Activated naive CD8-positive, alpha-beta T cell treated with anti-CD3 and anti-CD28 coated beads for 36 hours (primary cell): ENCODE measurements around the gene FUZ. TPM values are rescaled to one million over a fixed set of nuclear protein-coding genes. Genes with fewer than 3 reads are reported as not detected.
A peak's percentile ranks its signal among the peaks of the same experiment; 100 is the strongest.

Experiments
- DNase-seq: peaks from one replicate; pipeline ENCODE4 v3.0.0; 2021
- H3K27ac Mint-ChIP-seq: one replicate; pipeline ENCODE4 v1.8.0; 2022; ENCODE audit warnings: mild to moderate bottlenecking, moderate library complexity, mixed read lengths
- H3K27me3 Mint-ChIP-seq: one replicate; pipeline ENCODE4 v1.8.0; 2022; ENCODE audit warnings: mild to moderate bottlenecking, mixed read lengths
- H3K36me3 Mint-ChIP-seq: one replicate; pipeline ENCODE4 v1.8.0; 2021; ENCODE audit warnings: mild to moderate bottlenecking, mixed read lengths
- H3K4me1 Mint-ChIP-seq: one replicate; pipeline ENCODE4 v1.8.0; 2021; ENCODE audit warnings: mixed read lengths
- H3K4me3 Mint-ChIP-seq: one replicate; pipeline ENCODE4 v1.8.0; 2022; ENCODE audit warnings: mild to moderate bottlenecking, moderate library complexity, mixed read lengths
- H3K9me3 Mint-ChIP-seq: one replicate; pipeline ENCODE4 v1.8.0; 2022; ENCODE audit warnings: mixed read lengths
- total RNA-seq, 2 experiments: library from RNA; stranded (reverse); gene quantifications; one replicate each; pipeline ENCODE4 v1.2.3, GENCODE V29; 2021

The FUZ gene, protein sequence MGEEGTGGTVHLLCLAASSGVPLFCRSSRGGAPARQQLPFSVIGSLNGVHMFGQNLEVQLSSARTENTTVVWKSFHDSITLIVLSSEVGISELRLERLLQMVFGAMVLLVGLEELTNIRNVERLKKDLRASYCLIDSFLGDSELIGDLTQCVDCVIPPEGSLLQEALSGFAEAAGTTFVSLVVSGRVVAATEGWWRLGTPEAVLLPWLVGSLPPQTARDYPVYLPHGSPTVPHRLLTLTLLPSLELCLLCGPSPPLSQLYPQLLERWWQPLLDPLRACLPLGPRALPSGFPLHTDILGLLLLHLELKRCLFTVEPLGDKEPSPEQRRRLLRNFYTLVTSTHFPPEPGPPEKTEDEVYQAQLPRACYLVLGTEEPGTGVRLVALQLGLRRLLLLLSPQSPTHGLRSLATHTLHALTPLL
- total RNA-seq, result 10 to 100 TPM; 28.7 to 30.9 TPM

DNA sequence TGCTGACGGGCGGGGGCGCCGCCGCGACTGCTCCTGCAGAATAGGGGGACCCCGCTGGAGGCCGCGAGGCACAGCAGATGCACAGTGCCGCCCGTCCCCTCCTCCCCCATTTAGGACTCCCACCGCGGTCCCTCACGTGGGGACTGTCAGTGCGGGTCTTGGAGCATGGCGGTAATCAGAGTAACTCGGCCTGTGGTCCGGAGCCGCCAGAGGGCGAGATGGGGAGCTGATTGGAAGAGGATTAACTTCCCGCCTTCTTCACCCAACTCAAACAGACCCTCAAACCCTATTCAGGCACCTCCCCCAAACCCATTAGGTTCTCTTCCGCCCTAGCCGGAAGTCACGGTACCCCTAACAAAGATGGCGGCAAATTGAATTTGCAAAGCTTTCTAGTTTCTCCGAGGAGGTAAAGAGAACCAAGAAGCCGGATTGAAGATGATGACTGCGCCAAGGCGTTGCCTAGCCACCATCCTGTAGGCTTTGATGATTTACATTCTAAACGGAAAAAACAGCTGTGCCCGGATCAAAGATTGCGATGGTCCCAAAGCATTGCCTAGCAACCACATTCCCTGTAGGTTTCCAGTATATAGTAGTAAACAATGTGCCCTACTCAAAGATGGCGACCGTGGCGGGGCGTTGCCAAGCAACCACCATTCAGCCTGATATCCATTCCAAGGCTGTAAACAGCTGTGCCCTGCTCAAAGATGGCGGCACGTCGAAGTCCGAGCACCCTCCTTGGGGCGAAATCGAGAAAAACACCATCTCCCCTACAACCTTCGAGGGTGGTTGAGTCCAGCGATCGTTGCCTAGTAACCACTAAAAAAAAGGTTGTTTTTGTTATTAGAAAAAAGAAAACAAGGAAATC is at the start of gene FUZ:
Gene FUZ, minus strand, starts transcription at position 296 of the 865 bp plus-strand sequence. Its CDS starts 186 bp downstream, at position 110.
- Mint-ChIP-seq H3K4me3 (peak within 1 kb of the TSS; percentile 90), H3K36me3 (peaks cover 4% of the 10 kb centered on the region), H3K27ac (peak within 1 kb of the TSS; percentile 93), H3K27me3 (no peaks in the 10 kb centered on the region), H3K9me3 (no peaks in the 10 kb centered on the region), H3K4me1 (peaks cover 19% of the 10 kb centered on the region)
- peak; percentile 89 for DNase-seq

DNA sequence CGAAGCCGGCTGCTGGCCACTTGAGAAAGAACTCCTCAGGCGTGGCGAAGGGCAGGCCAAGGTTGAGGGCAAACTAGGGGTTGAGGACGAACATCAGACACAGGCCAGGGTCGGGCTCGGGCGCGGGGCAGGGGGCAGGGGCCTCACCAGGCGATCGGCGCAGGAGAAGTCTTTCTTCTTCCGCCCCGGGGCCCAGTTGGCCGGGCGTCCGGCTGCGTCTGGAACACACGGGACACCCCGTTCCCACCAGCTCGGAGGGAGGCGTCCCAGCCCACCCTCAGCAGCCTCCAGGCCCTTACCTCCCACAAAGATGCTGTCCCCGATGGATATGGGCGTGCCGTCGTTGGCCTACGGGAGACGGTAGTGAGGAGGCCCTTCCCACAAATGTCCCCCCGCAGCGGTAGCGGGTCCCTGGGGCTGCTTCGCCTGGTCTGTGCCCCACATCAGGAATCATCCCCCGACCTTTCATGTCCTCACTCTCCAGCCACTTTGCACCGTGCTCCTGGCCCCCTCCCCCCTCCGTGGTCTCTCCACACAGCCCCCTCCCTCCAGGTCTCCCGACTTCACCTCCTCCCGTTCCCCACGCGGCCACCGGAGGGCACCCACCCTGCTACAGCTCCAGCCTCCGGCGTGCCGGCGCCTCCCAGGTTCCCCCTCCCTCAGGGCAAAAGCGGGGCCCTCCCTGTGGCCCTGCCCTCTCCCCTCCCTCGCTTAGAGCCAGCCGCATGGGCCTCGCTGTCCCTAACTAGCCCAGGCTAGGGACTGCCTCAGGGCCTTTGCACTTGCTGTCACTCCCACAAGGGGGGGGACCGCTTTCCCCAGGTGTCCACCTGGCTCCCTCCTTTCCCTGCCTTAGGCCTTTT is 49.5 kb upstream of the FUZ start:
- H3K4me3 Mint-ChIP-seq, result no peak overlapping the region
- H3K27ac Mint-ChIP-seq, result no peak overlapping the region
- no peak for DNase-seq

DNA sequence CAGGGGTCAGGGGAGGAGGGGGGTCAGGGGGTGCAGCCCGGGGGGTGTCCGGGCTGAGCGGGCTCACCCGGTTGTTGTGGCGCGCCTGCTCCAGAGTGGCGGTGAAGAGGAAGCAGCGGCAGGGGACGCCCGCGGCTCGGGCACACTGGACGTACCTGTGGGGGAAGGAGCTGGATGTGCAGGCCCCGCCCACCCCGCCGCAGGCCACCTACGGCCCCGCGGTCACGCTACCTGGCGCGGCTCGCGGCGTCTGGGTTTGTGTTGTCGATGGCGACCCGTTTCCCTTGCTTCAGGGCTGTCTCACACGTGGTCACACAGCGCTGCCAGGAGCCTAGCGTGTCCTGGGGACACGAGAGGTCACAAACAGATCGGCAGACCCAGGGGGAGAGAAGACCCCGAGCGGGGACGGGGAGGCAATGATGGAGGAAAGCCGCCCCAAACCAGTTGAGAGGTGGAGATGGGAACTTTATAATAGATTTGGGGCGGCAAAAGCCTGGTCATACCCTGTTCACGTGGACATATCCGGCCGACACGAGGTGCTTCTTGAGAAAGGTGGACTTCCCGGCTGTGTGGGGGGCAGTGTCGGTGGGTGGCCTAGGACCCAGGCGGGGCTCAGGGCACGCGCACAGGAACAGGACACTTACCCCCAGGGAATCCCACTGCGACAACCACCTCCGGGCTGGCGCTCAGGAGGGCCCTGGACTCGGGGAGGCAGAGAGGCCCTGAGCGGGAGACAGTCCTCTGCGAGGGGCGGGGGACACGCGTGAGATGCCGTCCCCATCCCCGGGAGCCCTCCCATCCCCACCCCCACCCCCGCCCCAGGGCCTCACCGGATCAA is 48.7 kb upstream of the FUZ start:
- Mint-ChIP-seq H3K36me3 (peaks cover 20% of the 10 kb centered on the region), H3K27ac (no peak overlapping the region), H3K4me3 (no peak overlapping the region), H3K27me3 (no peaks in the 10 kb centered on the region), H3K4me1 (peaks cover 20% of the 10 kb centered on the region), H3K9me3 (no peaks in the 10 kb centered on the region)
- DNase-seq, result no peak

More for the DNA sequence above, 49.5 kb upstream of the FUZ start:
- Mint-ChIP-seq H3K27me3 (no peaks in the 10 kb centered on the region), H3K4me1 (peaks cover 22% of the 10 kb centered on the region), H3K9me3 (no peaks in the 10 kb centered on the region), H3K36me3 (peaks cover 20% of the 10 kb centered on the region)

DNA sequence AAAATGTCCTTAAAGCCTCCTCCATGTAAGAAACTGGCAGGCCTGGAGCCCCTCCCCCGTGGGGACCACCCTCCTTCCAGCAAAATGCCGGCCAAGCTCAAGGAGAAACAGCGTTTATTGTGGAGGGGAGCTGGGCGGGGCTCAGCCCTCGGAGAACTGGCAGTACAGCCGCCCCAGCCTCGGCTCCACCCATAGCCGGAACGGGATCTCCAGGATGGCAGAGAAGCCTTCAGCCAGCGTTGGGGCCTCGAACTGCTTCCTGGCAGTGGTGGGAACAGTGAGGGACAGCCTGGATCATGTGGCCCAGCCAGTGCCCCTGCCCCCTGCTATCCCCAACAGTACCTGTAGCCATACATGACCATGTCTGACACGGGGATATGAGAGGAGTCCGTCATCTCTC is 48.0 kb upstream of the FUZ start:
- no peak for DNase-seq
- Mint-ChIP-seq H3K27ac (no peak overlapping the region), H3K4me1 (peaks cover 14% of the 10 kb centered on the region), H3K36me3 (peaks cover 18% of the 10 kb centered on the region), H3K27me3 (no peaks in the 10 kb centered on the region), H3K9me3 (no peaks in the 10 kb centered on the region), H3K4me3 (no peak overlapping the region)

DNA sequence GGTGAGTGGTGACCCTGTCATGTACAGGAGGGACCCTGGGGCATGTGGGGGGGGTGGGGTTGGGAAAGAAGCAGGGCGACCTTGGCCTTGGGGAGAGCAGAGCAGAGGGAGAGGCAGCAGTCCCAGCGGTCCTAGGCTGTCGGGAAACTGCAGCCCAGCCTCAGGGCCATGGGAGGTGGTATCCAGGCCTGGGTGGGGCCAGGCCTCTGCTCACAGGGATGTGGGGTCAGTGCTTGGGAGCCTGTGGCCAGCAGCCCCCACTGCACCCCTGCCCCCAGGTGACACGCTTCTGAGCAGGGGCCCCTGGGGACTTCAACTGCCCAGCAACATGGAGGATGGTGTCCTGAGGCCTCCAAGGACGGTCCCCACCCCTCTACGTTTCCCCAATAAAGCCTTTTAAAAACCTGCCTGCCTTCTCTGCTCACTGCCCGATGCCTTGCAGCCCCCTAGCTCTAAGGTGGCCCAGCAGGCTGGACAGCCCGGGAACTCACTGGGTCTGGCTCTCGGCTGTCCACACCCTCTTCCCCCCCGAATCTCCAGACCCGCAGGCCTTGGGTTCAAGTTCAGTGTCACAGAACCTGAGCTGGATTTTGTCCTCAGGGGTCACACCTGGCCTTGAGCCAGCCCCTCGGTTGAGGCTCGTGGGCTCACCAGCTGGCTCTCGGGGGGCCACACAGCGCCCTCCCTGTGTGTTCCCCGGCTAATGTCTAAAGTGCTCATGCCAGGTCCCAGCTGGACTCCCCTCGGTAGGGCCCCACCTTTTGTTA is 47.4 kb upstream of the FUZ start:
- peak overlapping the region; percentile 42 for H3K27ac Mint-ChIP-seq
- no peak for DNase-seq
- no peak overlapping the region for H3K4me3 Mint-ChIP-seq

DNA sequence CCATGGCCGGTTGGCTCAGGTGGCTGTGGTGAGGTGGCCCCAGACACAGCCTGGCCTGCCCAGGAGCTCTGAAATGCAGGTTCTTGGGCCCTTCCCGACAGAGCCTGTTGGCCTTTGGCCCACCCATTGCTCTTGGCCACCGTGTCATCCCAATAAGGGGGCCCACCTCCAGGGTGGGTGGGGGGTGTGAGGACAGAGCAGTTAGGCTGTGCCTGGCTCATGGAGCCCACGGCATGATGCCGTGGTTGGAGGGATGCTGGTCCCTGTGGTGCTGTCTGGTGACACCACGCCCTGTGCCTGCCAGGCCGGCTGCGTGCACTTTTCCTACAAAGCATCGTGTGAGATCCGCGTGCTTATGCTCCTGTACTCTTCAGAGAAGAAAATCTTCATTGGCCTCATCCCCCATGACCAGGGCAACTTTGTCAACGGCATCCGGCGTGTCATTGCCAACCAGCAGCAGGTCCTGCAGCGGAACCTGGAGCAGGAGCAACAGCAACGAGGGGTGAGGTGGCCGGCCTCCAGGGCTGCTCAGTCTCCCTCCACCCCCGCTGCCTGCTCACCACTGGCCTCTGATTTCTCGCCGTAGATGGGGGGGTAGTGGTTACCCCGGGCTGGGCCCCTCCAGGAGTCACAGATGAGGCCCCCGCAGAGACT is 46.7 kb upstream of the FUZ start:
- no peak overlapping the region for H3K4me3 Mint-ChIP-seq
- H3K4me1 Mint-ChIP-seq, result peaks cover 4% of the 10 kb centered on the region
- peaks cover 11% of the 10 kb centered on the region for H3K36me3 Mint-ChIP-seq
- no peaks in the 10 kb centered on the region for H3K9me3 Mint-ChIP-seq
- H3K27ac Mint-ChIP-seq, result no peak overlapping the region
- no peaks in the 10 kb centered on the region for H3K27me3 Mint-ChIP-seq
- DNase-seq, result no peak

More for the DNA sequence above, 47.4 kb upstream of the FUZ start:
- Mint-ChIP-seq H3K9me3 (no peaks in the 10 kb centered on the region), H3K4me1 (peaks cover 9% of the 10 kb centered on the region), H3K27me3 (no peaks in the 10 kb centered on the region), H3K36me3 (peaks cover 15% of the 10 kb centered on the region)

DNA sequence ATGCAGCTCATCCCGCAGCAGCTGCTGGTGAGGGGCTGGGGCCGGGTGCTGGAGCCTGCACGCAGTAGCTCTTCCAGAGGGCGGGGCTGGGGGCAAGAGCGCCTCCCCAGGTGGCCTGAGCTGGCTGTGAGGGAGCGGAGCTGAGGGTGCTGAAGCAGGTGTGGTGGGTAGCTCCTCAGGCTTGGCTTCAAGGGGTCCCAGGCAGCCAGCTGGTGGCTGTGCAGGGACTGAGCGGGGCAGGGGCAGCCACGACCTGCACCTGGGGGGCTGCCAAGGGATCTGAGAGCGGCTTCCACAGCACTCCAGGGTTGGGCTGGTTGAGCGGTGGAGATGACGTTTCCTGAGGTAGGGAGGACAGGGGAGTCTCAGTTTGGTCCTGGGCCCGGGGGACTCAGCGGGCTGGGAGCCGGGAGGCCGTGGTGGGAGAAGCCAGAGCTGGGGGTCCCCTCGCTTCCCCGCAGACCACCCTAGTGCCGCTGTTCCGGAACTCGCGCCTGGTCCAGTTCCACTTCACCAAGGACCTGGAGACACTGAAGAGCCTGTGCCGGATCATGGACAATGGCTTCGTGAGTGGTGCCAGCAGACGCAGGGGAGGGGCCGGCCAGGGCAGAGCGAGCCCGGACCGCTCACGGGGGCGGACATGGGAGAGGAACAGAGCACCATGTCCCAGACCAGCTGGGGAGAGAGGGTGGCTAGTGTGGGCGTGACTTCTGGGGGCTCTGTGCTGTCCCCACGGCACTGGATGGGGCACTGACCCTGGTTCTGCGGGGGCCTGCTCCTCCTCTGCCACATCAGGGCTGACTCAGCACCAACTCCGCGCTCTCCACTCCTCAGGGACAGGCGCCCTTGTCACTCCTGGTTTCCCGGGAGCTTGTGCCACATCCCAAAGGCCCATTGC is 45.2 kb upstream of the FUZ start:
- peak overlapping the region; percentile 25 for H3K4me3 Mint-ChIP-seq
- no peaks in the 10 kb centered on the region for H3K9me3 Mint-ChIP-seq
- H3K27ac Mint-ChIP-seq, result no peak overlapping the region
- peaks cover 4% of the 10 kb centered on the region for H3K4me1 Mint-ChIP-seq
- no peaks in the 10 kb centered on the region for H3K27me3 Mint-ChIP-seq
- no peak for DNase-seq
- peaks cover 10% of the 10 kb centered on the region for H3K36me3 Mint-ChIP-seq

DNA sequence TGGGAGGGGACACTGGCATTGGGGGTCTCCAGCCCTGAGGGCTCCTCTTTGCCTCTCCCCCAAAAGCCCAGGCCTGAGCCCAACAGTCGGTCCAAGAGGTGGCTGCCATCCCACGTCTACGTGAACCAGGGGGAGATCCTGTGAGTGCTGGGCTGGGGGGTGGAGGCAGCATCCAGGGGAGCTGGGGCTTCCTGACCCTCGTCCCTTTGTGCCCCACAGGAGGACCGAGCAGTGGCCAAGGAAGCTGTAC is 44.7 kb upstream of the FUZ start:
- no peak for DNase-seq
- Mint-ChIP-seq H3K36me3 (peaks cover 7% of the 10 kb centered on the region), H3K4me3 (no peak overlapping the region), H3K27me3 (no peaks in the 10 kb centered on the region), H3K4me1 (peaks cover 8% of the 10 kb centered on the region), H3K27ac (no peak overlapping the region), H3K9me3 (no peaks in the 10 kb centered on the region)

DNA sequence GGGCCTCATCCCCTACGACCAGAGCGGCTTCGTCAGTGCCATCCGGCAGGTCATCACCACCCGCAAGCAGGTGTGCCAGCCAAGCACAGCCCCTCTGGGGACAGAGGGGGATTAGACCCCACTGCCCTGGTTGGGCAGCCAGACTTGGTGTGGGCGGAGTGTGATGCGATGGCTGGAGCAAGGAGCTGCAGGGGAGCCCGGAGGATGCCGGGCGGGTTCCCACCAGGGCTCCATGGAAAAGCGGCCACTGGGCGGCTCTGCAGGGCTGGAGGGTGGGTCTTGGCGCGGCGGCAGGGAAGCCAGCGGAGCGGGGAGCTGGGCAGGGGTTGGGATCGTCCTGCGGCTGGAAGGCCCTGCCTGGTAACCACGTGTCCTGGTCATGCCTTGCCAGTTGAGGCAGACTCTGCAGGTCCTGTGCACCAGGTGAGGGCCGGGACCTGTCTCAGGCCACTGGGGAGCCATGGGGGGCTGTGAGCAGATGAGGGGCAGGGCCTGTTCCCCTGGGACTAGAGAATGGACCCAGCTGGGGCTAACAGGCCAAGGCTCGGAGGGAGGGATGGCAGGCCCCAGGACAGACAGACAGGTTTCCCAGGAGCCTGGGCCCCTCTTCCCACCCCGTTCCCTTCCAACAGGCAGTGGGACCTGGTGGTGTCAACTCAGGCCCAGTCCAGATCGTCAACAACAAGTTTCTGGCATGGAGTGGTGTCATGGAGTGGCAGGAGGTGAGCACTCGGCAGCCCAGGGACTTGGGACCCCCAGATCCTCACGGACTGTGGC is 44.2 kb upstream of the FUZ start:
- DNase-seq, result no peak
- H3K27me3 Mint-ChIP-seq, result no peaks in the 10 kb centered on the region
- H3K9me3 Mint-ChIP-seq, result no peaks in the 10 kb centered on the region
- peaks cover 7% of the 10 kb centered on the region for H3K36me3 Mint-ChIP-seq
- H3K27ac Mint-ChIP-seq, result no peak overlapping the region
- no peak overlapping the region for H3K4me3 Mint-ChIP-seq
- peaks cover 13% of the 10 kb centered on the region for H3K4me1 Mint-ChIP-seq

DNA sequence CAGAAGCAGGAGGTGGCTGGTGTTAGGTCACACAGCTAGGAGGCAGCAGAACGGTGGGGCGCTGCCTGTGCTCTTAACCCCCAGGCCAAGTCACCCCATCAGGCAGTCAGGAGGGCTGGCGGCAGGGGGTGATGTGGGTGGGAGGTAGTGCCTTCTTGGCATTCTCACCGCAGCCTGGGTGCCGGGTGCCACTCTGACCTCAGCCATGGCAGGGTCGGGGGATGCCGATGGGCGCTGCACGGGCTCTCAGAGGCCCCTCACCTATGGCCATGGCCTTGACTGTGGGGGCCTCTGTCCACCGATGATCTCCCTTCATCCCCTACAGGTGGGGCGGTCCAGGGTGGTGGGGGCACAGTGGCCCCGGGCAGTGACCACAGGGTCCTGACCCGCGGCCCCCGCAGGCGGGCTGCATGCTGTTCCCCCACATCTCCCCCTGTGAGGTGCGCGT is 43.5 kb upstream of the FUZ start:
- no peak overlapping the region for H3K4me3 Mint-ChIP-seq

DNA sequence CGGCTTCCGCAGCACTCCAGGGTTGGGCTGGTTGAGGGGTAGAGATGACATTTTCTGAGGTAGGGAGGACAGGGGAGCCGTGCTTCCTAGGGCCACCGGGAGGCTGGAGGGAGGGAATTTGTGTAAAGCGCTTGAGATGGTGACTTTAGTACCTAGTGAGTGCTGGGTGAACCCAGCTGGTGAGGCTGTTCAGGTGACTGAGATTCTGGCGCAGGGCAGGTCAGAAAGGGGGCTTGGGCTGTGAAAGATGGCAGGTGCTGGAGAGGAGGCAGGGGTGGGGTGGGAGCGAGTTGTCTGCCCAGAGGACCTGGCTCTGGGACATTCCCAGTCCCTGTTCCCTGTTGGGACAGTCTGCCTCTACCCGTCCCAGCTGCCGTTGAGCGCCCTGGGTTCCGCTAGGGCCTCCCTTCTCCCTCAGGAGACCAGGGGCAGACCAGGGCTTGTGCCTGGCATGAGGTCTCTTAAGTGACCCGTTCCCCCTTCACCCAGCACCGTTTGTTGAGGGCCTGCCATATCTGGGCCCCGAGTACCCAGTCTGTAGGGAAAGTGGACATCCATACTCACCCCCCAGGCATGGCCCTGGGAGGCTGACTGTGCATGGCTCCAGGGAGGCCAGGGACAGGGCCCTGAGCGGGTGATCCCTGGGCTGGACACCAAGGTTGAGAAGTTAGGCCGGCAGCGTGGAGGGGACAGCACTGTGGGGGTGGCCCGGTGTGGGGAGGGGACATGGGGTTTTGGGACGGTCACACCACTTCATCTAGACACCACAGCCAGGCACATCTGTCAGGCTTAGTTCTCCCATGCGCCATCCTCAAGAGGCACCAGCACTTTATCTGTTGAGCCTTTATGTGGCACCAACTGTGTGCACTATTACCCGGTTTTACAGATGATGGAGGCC is 42.8 kb upstream of the FUZ start:
- Mint-ChIP-seq H3K27me3 (no peaks in the 10 kb centered on the region), H3K27ac (peak overlapping the region; percentile 17), H3K4me3 (peak overlapping the region; percentile 25), H3K36me3 (peaks cover 6% of the 10 kb centered on the region), H3K4me1 (peaks cover 15% of the 10 kb centered on the region), H3K9me3 (no peaks in the 10 kb centered on the region)
- no peak for DNase-seq

More for the DNA sequence above, 43.5 kb upstream of the FUZ start:
- peaks cover 6% of the 10 kb centered on the region for H3K36me3 Mint-ChIP-seq
- H3K9me3 Mint-ChIP-seq, result no peaks in the 10 kb centered on the region
- no peak overlapping the region for H3K27ac Mint-ChIP-seq
- H3K4me1 Mint-ChIP-seq, result peaks cover 15% of the 10 kb centered on the region
- no peaks in the 10 kb centered on the region for H3K27me3 Mint-ChIP-seq
- no peak for DNase-seq
